ENCODE measurements around the gene CCT5. TPM values are rescaled to one million over a fixed set of nuclear protein-coding genes. Genes with fewer than 3 reads are reported as not detected.

CCT5 gene
- total RNA-seq, 1 experiment from 2014 or later: 548 TPM

- no peak for TF ChIP-seq HMGA2 (CRISPR knock-in tag; IDR thresholded peaks at IDR 0.05)
- TF ChIP-seq ATF6 (CRISPR knock-in tag; IDR thresholded peaks at IDR 0.05): no peak
- no peak for TF ChIP-seq MYBL2 (CRISPR knock-in tag; IDR thresholded peaks at IDR 0.05)
- TF ChIP-seq E2F5 (CRISPR knock-in tag; IDR thresholded peaks at IDR 0.05): no peak
- TF ChIP-seq ETV6 (CRISPR knock-in tag; IDR thresholded peaks at IDR 0.05): no peak
- TF ChIP-seq IRF1 (CRISPR knock-in tag; IDR thresholded peaks at IDR 0.05): no peak
- no peak for TF ChIP-seq ZNF219 (CRISPR knock-in tag; IDR thresholded peaks at IDR 0.05; ENCODE audit: borderline replicate concordance)
- TF ChIP-seq USF1 (CRISPR knock-in tag; IDR thresholded peaks at IDR 0.05): no peak
- no peak for TF ChIP-seq SMAD3 (CRISPR knock-in tag; IDR thresholded peaks at IDR 0.05; ENCODE audit: borderline replicate concordance)
- no peak for TF ChIP-seq NR3C1 (CRISPR knock-in tag; conservative IDR thresholded peaks at IDR 0.05; ENCODE audit: low read depth)
- TF ChIP-seq ZNF281 (CRISPR knock-in tag; IDR thresholded peaks at IDR 0.05): no peak
- no peak for TF ChIP-seq ATF2 (CRISPR knock-in tag; IDR thresholded peaks at IDR 0.05; ENCODE audit: borderline replicate concordance, low read depth)
- no peak for TF ChIP-seq TEAD4 (CRISPR knock-in tag; IDR thresholded peaks at IDR 0.05)
Observed at GRCh38 chr5:10288592-10289219, 38.6 kb downstream of the CCT5 start (continued).

- ATAC-seq (peak; percentile 60), DNase-seq (ENCODE audit: low spot score) (no peak)
- no peaks in the 10 kb centered on the region for H3K27me3 Mint-ChIP-seq (ENCODE audit: low read depth)
- no peak overlapping the region for H3K4me3 Mint-ChIP-seq
- peaks cover 9% of the 10 kb centered on the region for H3K9me3 Mint-ChIP-seq
- H3K36me3 Mint-ChIP-seq: peaks cover 37% of the 10 kb centered on the region
- peak overlapping the region; percentile 15; the same call in 1 of the 2 replicates for H3K27ac Mint-ChIP-seq
- POLR2A ChIA-PET: interaction anchor here (1.0 kb wide), 1 partner anchor 68 kb away, joined by 3 read pairs; no protein-coding TSS in a partner anchor
- no peak for TF ChIP-seq SMAD4 (CRISPR knock-in tag; IDR thresholded peaks at IDR 0.05)
- CTCF ChIA-PET: interaction anchor here (0.6 to 1.1 kb wide), 4 partner anchors 64 to 135 kb away, joined by 3 to 5 read pairs (median 3); no protein-coding TSS in a partner anchor
- H3K4me1 Mint-ChIP-seq: peaks cover 14% of the 10 kb centered on the region
Observed at GRCh38 chr5:10289353-10289752, 39.3 kb downstream of the CCT5 start.

Data from WTC11 (cell line).